GM20431 (cell line): ENCODE data around the gene GABRR1.

Experiments
- in situ Hi-C: fragments of 300-500 bp; cut with MseI, MboI; formaldehyde crosslinking; loops from one replicate; pipeline ENCODE4 v1.15.0; 2020; ENCODE audit warnings: low sequenced_read_pairs; ENCODE audit not compliant: unreplicated experiment

GABRR1 gene

DNA sequence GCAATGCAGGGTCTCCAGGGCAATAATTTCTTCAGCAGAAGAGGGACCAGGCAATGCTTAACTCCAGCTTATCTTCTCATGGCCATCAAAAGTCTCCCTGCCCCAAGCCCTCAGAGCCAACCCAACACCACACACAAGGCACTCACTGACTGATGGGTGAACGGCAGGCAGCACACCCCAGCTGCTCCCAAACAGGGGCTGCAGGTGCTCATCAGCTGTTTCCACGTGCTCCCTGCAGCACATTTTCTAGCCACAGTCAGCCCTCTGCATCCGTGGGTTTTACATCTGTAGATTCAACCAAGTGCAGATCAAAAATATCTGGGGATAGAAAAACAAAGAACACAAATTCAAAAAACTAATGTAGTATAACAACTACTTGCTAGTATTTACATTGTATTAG, 4.0 kb upstream of the GABRR1 start:
- in situ Hi-C loops, result no loop called here

DNA sequence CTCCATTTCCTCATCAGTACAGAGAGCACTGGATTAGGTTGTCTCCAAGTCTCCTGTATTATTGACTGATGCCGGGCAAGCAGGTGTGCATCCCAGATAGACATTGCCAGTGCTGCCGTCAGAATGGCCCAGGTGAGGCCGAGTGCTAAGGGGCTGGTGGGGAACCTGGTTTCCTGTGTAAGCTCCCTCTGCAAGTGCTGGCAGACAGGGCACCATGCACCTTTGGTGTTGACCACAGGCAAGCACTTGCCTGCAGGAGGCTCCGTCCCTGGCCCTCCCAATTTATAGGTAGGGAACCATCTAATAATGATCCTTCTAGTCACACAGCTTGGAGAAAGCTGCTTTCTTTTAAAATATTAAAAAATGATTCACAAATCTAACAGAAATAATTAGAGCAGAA, 747 bp downstream of the GABRR1 start:
- in situ Hi-C loops, result no loop called here

DNA sequence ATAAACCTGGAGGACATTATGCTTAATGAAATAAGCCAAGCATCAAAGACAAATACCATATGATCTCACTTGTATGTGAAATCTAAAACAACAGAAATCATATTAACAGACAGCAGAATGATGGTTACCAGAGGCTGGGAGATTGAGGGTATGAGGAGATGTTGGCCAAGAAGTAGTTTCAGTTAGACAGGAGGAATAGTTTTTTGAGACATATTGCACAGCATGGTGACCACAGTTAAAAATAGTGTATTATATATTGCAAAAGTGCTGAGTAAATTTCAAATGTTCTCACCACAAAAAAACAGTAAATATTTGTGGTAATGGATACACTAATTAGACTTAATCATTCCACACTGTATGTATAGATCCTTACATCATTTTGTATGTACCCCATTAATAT, 1.8 kb downstream of the GABRR1 start:
- in situ Hi-C loops, result no loop called here

DNA sequence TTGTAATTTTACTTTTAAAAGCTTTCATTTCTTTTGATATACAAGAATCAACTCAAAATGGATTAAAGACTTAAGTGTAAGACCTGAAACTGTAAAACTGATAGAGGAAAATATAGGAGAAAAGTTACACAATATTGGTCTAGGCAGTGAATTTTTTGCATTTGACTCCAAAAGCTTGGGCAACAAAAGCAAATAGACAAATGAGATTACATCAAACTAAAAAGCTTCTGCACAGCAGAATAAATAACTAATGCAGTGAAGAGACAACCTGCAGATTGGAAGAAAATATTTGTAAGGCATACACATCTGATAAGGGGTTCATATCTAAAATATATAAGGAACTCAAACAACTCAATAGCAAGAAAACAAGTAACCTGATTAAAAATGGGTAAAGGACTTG, 3.0 kb downstream of the GABRR1 start:
- in situ Hi-C loops, result no loop called here

DNA sequence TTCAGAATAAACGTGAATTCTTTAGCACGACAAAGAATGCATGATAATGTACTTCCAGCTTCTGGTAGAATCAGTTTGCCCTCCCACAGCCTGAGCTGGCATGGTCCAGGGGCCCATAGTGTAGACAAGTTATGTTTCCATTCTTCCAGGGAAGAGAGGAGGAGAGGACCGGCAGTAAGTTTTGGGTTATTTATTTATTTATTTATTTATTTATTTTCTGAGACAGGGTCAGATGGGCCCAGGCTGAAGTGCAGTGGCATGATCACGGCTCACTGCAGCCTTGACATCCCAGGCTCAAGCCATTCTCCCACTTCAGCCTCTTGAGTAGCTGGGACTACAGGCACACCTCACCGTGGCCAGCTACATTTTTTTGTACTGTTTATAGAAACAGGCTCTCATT, 4.7 kb downstream of the GABRR1 start:
- in situ Hi-C loops, result no loop called here

DNA sequence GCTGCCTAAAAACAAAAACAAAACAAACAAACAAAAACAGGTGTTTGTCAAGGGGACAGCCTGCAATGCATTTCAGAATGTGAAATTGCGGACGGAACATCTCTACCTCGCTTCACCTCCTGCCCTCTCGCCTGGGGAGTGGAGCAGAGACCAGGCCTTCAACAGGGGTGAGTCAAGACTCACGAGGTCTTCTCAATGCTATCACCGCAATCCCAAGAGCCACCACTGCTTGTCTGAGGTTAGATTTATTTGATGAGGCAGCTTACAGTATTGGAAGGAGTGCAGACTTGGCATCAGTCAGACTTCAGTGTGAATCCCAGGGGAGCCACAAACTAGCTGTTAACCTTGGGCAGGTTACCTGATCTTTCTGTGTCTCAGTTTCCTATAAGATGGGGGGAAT, 7.7 kb downstream of the GABRR1 start:
- in situ Hi-C loops, result no loop called here

DNA sequence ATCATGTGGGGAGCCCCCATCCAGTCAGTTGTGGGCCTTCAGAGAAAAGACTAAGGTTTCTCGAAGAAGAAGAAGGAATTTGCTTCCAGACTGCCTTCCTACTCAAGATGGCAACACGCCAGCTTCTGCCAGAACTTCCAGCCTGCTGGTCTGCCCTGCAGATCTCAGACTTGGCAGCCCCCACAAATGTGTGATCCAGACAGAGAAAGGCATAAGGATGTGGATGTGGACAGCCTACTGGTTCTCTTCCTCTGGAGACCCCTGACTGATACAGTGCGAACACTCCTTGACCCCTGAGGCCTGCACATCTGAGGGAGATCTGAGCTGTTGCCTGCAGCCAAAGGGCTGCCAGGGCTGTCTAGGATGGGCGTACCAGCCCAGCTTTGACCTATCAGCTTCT, 8.6 kb downstream of the GABRR1 start:
- in situ Hi-C loops, result no loop called here

DNA sequence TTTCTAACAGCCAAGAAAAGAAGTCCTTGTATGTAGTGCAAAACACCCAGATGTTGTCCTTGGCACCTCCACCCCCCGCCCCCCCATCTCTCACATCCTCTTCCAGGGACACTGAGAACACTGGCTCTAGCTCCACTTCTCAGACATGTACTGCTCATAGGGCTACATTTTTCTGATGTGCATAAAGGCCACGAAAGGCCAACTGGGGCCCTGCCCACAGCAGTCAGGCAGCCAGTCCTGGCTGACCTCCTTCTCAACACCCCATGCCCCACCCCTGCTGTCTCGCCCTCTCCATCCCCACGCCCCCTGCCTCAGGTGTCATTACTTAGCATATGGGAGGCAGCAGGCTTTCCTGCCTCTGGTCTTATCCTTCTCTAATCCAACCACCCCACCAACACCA, 11.3 kb downstream of the GABRR1 start:
- in situ Hi-C loops, result no loop called here

DNA sequence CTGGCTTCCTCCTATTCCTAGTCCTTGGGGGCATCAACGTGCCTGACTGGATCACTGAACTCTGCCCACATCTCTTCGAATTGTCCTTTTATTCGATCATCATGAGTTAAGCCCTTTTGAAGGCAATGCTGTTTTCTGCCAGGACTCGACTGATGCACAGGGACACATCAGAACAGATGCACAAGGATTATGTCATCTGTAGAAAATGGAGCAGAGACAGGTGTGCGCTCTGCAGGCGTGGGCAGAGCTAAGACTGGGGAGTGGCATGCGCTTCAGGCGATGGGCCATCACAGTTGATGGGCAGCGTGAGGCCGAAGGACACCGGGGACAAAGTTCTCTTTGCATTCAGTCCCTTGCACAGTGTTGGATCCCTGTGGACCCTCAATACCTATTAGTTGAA, 13.1 kb downstream of the GABRR1 start:
- in situ Hi-C loops, result no loop called here

DNA sequence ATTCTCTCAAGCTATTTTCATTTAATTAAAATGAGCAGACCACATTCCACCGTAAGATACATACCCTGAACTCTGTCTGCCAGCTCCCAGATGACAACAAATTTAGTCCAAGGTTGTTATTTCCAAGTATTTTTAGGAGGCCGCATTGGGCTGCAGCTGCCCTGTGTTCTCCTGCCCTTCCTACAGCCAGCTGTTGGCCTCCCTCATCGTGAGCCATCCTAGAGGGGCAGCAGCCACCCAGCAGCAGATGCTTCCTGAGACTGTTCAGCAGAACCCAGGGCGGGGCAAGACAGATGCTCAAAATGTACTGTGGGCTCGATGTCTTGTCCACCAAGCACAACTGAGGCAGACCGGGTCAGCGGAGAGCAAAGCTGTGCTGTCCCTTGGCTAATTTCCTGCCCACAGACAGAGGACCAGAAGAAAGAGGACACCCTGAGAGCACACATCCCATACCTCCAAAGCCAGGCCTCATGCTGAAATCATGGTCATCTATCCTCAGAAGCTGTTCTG, 16.4 kb downstream of the GABRR1 start:
- in situ Hi-C loops, result no loop called here

DNA sequence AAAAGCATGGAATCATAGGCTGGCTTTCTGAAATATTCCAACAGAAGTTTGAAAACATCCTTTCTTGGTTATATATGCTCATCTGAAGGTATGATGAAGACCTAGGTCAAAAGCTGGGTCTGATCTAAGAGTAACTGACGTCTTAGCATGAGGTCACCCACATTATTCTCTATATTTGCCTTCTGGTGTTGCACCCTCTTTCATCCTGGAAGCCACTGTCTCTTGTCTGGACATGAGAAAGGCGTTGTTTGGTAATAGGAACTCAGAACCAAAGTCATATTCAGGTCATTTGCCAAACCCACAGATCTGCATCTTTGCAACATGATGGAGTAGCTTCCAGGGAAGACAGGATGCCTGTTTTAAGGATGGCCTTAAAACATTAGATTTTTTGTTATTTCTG, 17.6 kb downstream of the GABRR1 start:
- in situ Hi-C loops, result no loop called here

DNA sequence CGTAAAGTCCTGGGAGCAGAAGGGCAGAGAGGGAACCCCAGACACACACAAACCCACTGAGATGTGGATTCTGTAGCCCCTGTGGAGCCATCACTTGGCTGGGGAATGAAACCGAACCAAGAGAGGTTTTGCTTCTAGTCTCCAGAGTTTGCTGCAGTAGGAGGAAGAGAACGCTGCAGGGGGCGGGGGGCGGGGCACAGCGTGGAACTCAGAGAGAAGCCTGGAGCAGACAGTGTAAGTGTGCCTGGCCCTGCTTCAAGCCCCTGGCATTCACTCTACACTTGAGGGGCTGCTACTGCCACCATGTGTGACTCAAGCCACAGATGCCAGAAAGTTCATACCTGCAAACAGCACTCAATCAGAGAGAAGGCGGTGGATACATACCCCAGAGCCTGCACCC, 18.9 kb downstream of the GABRR1 start:
- in situ Hi-C loops, result no loop called here

DNA sequence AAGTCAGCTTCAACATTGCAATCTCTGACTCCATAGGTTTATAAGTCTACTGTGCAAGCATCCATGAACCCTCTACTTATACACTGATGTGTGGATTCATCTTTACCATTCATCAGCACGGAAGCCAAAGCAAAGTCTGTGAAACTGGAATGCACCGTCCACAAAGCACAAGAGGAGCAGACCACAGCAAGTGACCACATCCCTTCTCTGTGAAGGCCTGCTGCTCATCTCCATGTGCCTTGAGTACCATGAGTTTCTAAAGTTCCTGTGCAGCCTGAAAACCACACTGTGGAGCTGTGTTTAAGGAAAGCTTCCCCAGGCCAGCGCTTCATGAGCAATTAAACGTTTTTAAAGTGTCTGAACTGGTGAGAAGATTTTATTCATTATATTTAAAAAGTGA, 20.0 kb downstream of the GABRR1 start:
- in situ Hi-C loops, result no loop called here

DNA sequence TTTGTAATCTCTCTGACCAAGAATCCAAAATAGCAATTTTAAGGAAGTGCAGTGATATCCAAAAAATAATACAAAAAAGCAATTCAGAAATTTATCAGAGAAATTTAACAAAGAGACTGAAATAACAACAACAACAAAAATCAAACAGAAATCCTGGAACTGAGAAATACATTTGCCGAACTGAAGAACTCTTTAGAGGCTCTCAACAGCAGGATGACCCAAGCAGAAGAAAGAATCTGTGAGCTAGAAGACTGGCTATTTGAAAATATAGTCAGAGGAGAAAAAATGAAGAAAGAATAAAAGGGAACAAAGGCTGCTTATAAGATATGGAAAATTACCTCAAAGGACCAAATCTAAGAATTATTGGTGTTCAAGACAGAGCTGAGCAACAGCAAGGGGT, 22.6 kb downstream of the GABRR1 start:
- in situ Hi-C loops, result no loop called here

DNA sequence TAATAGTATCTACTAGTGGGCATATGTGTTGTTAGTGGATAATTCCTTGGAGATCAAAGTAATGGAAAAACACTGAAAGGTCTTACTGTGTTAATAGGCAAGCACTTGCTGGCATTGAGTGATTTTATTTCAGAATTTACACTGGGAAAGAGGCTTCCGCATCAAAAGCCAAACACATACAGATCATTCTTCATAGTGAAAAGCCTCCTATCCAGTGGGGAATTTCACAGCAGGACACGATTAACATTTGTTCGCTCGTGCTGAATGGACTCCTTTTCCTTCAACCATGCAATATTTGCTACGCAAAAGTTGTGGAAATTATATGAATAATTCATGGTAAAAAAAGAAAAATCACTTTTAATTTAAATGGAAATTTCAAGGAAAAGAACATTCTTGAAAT, 26.4 kb downstream of the GABRR1 start:
- in situ Hi-C loops, result no loop called here

DNA sequence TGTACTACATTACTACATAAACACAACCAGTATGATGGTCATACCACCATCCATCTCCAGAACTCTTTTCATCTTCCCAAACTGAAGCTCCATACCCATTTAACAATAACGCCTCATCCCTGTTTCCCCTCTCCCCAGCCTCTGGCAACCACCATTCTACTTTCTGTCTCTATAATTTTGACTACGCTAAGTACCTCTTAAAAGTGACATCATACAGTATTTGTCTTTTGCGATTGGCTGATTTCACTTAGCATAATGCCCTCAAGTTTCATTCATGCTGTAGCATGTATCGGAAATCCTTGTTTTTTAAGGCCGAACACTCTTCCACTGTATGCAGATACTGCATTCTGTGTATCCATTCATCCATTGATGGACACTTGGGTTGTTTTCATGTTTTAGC, 29.7 kb downstream of the GABRR1 start:
- in situ Hi-C loops, result no loop called here

DNA sequence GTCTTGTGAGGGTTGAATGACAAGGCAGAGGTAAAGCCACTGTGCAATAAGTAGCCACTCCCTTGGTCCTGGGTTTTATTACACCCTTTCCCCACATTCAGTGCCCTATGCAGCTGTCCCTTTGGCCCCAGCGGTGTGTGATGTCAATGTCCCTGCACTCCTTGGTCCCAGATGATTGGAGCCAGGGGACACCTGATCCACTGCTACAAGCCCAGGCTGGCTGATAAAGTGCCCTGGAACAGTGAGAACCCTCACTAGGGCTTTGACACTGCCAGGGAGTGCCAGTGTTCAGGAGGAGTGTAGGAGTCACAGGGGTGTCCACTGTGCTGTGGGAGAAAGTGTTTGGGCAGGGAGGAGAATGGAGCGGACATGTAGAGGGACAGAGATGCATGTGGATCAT, 30.4 kb downstream of the GABRR1 start:
- in situ Hi-C loops, result no loop called here

DNA sequence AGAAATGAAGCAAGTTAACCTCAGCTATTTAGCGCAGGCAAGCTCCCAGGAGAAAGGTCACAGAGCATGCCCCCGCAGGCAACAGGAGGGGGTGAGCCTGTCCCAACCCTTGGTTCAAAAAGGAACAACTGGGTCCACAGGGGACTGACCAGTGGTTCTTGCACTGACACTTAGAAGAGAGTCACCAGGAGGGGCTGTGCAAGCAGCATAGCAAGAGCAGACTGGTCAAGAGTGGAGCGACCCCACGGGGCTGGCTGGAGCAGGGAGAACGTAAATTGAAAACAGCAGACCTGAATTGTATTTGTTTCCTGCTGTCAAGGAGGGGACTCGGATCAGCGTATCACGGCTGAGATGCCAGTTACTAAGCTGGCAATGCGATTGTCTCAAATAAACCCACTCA, 32.8 kb downstream of the GABRR1 start:
- in situ Hi-C loops, result no loop called here

DNA sequence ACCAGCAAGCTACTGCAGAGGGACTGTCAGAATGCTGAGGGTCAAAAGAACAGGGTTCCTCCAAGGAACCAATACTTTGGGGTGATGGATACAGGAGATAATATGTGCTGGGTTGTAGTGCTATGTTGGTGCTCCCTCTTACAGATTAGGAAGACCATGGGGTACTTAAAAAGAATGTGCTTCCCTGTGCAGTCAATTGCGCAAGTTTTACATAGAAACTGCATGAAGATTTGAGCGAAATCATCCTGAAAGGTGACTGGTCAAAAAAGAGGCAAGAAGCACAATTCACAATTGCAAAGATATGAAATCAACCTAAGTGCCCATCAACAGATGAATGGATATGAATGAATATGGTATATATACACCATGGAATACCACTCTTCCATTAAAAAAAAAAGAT, 33.9 kb downstream of the GABRR1 start:
- in situ Hi-C loops, result no loop called here

DNA sequence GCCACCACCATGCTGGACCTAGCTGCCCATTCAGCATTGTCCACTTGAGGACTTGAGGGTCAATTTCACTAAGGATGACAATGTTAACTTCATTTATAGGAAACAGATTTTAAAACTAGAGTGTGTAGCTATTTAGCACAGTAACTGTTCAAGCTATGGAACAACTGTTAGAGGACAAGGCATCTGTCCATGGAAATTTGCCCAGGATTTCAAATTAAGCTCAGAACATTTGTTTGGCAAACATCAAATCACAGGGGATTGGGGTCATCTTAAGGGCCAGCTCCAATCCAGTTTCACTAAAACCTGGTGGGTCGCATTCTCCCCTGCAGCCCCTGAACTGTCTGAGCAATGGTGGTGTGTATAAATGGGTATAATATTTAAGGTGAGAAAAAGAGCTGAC, 36.2 kb downstream of the GABRR1 start:
- in situ Hi-C loops, result no loop called here

DNA sequence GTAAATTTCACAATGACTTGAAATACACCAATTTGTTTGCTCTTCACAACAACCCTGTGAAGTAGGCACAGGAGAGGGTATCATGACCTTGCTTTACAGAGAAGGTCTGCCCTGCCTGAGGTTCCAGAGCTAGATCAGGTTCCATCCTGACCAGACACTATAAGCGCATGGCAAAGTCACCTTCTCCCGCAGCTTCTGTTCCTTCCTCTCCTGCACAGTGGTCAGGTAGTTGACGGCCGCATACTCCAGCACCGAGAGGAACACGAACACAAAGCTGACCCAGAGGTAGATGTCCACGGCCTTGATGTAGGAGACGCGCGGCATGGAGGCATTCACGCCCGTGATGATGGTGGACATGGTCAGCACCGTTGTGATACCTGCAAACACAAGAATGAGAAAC, 37.0 kb downstream of the GABRR1 start:
- in situ Hi-C loops, result no loop called here

DNA sequence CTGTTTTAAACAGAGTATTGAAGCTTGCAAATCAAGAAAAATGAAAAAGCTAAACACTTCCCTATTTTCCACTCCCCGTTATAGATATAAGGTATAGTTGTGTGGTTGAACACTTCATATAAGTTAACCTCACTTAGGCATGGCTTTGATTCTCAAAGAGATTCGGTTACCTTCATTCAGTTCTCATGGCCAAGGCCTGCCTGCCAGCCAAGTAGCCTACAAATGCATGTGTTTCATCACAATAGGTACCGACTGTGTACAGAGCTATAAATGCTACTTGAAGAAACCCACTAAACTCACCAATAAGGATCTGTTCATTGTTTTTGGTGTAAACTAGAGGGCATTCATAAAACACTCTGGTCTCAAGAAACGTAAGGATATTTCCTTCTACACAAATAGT, 43.5 kb downstream of the GABRR1 start:
- in situ Hi-C loops, result no loop called here

DNA sequence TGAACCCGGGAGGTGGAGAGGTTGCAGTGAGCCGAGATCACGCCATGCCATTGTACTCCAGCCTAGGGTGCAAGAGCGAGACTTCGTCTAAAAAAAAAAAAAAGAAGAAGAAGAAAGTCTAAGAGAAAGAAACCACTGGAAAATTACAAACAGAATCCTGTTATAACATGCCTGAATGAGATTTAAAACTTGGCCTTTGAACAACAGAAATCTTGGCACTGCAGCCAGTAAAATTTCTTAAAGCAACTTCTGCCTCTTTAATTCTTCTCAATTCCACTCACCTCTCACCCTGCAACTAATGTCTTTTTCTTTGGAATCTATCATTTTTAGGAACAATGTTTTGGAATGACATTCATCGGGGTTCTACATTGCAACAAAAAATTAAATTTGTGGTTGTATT, 45.0 kb downstream of the GABRR1 start:
- in situ Hi-C loops, result no loop called here
